Smooth muscle cell (in vitro differentiated cells): ENCODE results near the gene VWDE. TPM values are rescaled to one million over a fixed set of nuclear protein-coding genes. Genes with fewer than 3 reads are reported as not detected.

Experiments
- DNase-seq: peaks from one replicate; lab custom pipeline; 2025; ENCODE audit not compliant: unreplicated experiment; lab: John Stamatoyannopoulos, UW
- H2AFZ ChIP-seq: fragments of 200-600 bp; sonication (generic); 2 replicates; pipeline ENCODE4 v1.6.0; 2016; ENCODE audit warnings: antibody characterized with exemption, low read depth, mild to moderate bottlenecking
- H3F3A ChIP-seq: fragments of 200-600 bp; sonication (generic); 2 replicates; pipeline ENCODE4 v1.6.0; 2017; ENCODE audit warnings: antibody characterized with exemption, low read depth
- H3K27ac ChIP-seq: fragments of 200-600 bp; sonication (generic); 2 replicates; pipeline ENCODE4 v1.5.1; 2016; ENCODE audit warnings: low read depth, mild to moderate bottlenecking
- H3K27me3 ChIP-seq: fragments of 200-600 bp; sonication (generic); 2 replicates; pipeline ENCODE4 v1.6.1; 2016; ENCODE audit warnings: low read depth, mild to moderate bottlenecking
- H3K36me3 ChIP-seq: fragments of 200-600 bp; sonication (generic); 2 replicates; pipeline ENCODE4 v1.5.1; 2016; ENCODE audit warnings: low read depth
- H3K4me1 ChIP-seq: fragments of 200-600 bp; sonication (generic); 2 replicates; pipeline ENCODE4 v1.5.1; 2016; ENCODE audit warnings: low read depth
- H3K4me2 ChIP-seq: fragments of 200-600 bp; sonication (generic); 2 replicates; pipeline ENCODE4 v1.6.0; 2016; ENCODE audit warnings: mild to moderate bottlenecking
- H3K4me3 ChIP-seq: fragments of 200-600 bp; sonication (generic); 2 replicates; pipeline ENCODE4 v1.5.1; 2016; ENCODE audit warnings: mild to moderate bottlenecking
- H3K79me2 ChIP-seq: fragments of 200-600 bp; sonication (generic); 2 replicates; pipeline ENCODE4 v1.6.0; 2016; ENCODE audit warnings: low read depth, mild to moderate bottlenecking
- H3K9ac ChIP-seq: fragments of 200-600 bp; sonication (generic); 2 replicates; pipeline ENCODE4 v1.6.0; 2016; ENCODE audit warnings: low read depth
- H3K9me3 ChIP-seq: fragments of 200-600 bp; sonication (generic); replicated peaks from 2 replicates; pipeline ENCODE4 v1.5.1; 2016; ENCODE audit warnings: low read depth
- H4K20me1 ChIP-seq: fragments of 200-600 bp; sonication (generic); 2 replicates; pipeline ENCODE4 v1.6.0; 2016; ENCODE audit warnings: low read depth
- WGBS: methylation state at CpG from one replicate; pipeline ENCODE4 v1.1.7; 2016; ENCODE audit warnings: low lambda C conversion rate; 5-methylcytosine and 5-hydroxymethylcytosine counted together
- polyA plus RNA-seq: library from polyadenylated mRNA; unstranded; fragments of >200 nt; fragmentation: Nextera tagmentation; extraction: Ambion mirVana; gene quantifications from 2 replicates; pipeline ENCODE4 v1.2.1, GENCODE V29; 2016
- total RNA-seq: library from RNA; depleted of rRNA; stranded (reverse); fragments of >200 nt; gene quantifications from 2 replicates; pipeline ENCODE4 v1.2.3, GENCODE V29; 2014
- TF ChIP-seq, protein P1 (sequence below): fragments of 200-600 bp; sonication (generic); IDR thresholded peaks from 2 replicates; pipeline ENCODE4 v1.5.1; 2017; ENCODE audit warnings: borderline replicate concordance, mild to moderate bottlenecking, antibody characterized with exemption; ENCODE audit not compliant: insufficient read depth, poor library complexity, severe bottlenecking

VWDE gene
- total and polyA plus RNA-seq, 2 experiments from 2014 or later, result 0.49 TPM; not detected in 1

DNA sequence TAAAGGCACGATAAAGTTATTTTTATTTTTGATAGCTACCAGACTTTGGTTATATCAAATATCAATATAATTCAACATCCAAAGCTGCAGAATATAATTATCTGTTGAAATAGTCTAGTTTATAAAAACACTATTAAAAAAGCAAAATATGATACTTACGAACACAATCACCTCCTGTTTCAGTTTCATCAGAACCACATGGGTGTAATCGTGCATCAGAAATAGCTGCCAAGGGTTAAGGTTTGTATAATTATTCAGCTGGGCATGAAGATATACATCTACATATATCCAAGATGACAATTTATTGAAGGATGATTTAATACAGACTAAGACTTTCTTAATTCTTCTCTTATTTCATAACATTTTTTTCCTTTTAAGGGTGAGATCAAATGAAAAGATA, 20.3 kb downstream of the VWDE start:
- 96% methylated on average over 3 of the region's 3 CpGs for WGBS
- Histone ChIP-seq H3K4me1 (no peaks in the 10 kb centered on the region), H3F3A (no peaks in the 10 kb centered on the region)

DNA sequence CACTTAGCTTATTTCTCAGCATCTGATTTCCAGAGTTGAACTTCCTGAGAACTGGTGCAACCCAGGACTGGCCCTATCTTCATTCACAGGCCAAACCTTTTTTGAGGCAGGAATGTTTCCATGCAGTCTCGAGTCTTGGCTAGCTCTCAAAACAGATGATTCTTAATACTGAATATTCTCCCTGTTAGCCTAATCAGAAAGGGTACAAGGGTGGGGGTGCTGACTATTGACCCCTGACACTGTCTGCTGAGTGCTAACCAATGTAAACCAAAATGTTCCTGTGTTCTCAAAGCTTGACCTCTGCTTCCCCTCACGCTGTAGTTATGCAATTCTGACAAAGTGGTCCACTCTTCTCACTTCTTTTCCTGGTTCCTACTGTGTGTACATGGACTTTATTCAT, 25.3 kb downstream of the VWDE start:
- Histone ChIP-seq H3K27ac (no peak overlapping the region), H3K4me3 (no peak overlapping the region), H3K36me3 (no peaks in the 10 kb centered on the region), H3K27me3 (no peaks in the 10 kb centered on the region), H3F3A (no peaks in the 10 kb centered on the region), H3K4me1 (no peaks in the 10 kb centered on the region), H3K4me2 (no peak overlapping the region), H4K20me1 (no peaks in the 10 kb centered on the region), H3K9me3 (no peaks in the 10 kb centered on the region), H3K79me2 (no peaks in the 10 kb centered on the region), H3K9ac (no peak overlapping the region), H2AFZ (no peak overlapping the region)
- WGBS, result 70% methylated on average over 2 of the region's 2 CpGs
- DNase-seq, result no peak
- TF ChIP-seq, protein P1, sequence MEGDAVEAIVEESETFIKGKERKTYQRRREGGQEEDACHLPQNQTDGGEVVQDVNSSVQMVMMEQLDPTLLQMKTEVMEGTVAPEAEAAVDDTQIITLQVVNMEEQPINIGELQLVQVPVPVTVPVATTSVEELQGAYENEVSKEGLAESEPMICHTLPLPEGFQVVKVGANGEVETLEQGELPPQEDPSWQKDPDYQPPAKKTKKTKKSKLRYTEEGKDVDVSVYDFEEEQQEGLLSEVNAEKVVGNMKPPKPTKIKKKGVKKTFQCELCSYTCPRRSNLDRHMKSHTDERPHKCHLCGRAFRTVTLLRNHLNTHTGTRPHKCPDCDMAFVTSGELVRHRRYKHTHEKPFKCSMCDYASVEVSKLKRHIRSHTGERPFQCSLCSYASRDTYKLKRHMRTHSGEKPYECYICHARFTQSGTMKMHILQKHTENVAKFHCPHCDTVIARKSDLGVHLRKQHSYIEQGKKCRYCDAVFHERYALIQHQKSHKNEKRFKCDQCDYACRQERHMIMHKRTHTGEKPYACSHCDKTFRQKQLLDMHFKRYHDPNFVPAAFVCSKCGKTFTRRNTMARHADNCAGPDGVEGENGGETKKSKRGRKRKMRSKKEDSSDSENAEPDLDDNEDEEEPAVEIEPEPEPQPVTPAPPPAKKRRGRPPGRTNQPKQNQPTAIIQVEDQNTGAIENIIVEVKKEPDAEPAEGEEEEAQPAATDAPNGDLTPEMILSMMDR, result no peak

More for the DNA sequence above, 20.3 kb downstream of the VWDE start:
- H3K9me3 ChIP-seq, result no peaks in the 10 kb centered on the region
- no peak overlapping the region for H3K9ac ChIP-seq
- no peaks in the 10 kb centered on the region for H3K79me2 ChIP-seq
- H4K20me1 ChIP-seq, result no peaks in the 10 kb centered on the region
- H2AFZ ChIP-seq, result no peak overlapping the region
- H3K36me3 ChIP-seq, result no peaks in the 10 kb centered on the region
- no peak overlapping the region for H3K4me2 ChIP-seq
- H3K27me3 ChIP-seq, result no peaks in the 10 kb centered on the region
- TF ChIP-seq, protein P1, result no peak
- DNase-seq, result no peak
- no peak overlapping the region for H3K4me3 ChIP-seq
- no peak overlapping the region for H3K27ac ChIP-seq

DNA sequence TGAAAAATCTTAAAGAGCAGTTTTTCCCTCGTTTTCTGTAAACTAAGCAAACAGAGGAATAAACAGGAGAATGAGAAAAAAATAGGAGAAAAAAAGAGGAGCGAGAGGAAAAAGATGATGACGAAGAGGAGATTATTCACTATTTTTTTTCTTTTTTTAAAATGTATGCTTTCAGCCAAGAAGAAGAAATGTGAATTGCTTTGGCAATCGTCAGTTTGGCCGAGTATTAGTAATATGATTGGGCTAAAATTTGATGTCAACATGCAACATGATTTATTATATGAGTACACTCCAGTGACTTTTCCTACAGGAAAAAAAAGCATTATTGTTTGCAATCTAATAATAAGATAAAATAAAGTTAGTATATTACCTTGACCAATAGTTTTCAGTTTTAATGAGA, 26.3 kb downstream of the VWDE start:
- 91% methylated on average over 5 of the region's 5 CpGs for WGBS
- Histone ChIP-seq H3K4me1 (no peaks in the 10 kb centered on the region), H3K4me2 (no peak overlapping the region), H3K4me3 (no peak overlapping the region), H3F3A (no peaks in the 10 kb centered on the region), H3K79me2 (no peaks in the 10 kb centered on the region), H3K9me3 (no peaks in the 10 kb centered on the region), H3K9ac (no peak overlapping the region), H4K20me1 (no peaks in the 10 kb centered on the region), H3K36me3 (no peaks in the 10 kb centered on the region), H2AFZ (no peak overlapping the region), H3K27me3 (no peaks in the 10 kb centered on the region), H3K27ac (no peak overlapping the region)
- DNase-seq, result no peak
- TF ChIP-seq, protein P1, result no peak

DNA sequence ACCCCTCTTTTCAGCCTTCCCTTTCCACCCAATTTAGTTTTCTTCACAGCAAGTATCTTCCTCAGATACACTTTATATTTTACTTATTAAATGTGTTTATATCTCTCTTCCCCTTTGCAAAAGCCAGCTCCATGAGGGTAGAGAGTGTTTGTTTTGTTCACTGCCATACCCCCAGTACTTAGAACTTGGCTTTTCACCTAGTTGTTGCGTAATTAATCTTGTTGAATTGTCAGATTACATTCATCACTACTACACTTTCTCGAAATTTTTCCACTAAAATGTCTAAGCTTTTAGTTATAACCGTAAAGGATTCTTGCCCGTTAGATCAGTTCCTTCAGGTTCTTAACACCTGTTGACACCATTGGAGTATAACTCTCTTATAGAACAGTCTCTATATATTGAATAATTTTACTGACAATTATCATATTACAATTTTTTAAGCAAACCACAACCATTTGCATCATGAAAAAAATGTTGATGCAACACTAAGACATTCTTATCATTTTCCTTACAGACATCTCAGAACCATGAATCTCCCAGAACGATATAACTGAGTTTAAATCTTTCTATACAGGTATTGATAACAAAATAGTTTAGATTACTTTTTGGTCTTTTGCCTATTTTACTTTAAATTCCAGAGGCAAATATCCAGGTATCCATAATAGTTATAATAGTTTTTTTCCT, 29.9 kb downstream of the VWDE start:
- 82% methylated on average over 5 of the region's 5 CpGs for WGBS
- Histone ChIP-seq H3K9me3 (no peaks in the 10 kb centered on the region), H3K27me3 (no peaks in the 10 kb centered on the region), H3K79me2 (no peaks in the 10 kb centered on the region), H3K4me2 (no peak overlapping the region), H3K36me3 (no peaks in the 10 kb centered on the region), H3K27ac (no peak overlapping the region), H3K4me3 (no peak overlapping the region), H2AFZ (no peak overlapping the region), H3F3A (no peaks in the 10 kb centered on the region), H3K9ac (no peak overlapping the region), H4K20me1 (no peaks in the 10 kb centered on the region), H3K4me1 (no peaks in the 10 kb centered on the region)
- DNase-seq, result no peak
- TF ChIP-seq, protein P1, result no peak
